ENCODE results near the gene ZBTB7C. TPM values are rescaled to one million over a fixed set of nuclear protein-coding genes. Genes with fewer than 3 reads are reported as not detected.

The ZBTB7C gene
- polyA plus RNA-seq, 1 experiment, result not detected

- POLR2A ChIA-PET, result no interaction called here
Observed at GRCh38 chr18:48250918-48251317, 158.3 kb downstream of the ZBTB7C start.

GRCh38 chr18:48250362-48250907 lies 158.7 kb downstream of the ZBTB7C start:
- no peak overlapping the region for H3K4me3 ChIP-seq (ENCODE audit: low read depth, low read length)
- POLR2A ChIA-PET, result no interaction called here
- peaks cover 7% of the 10 kb centered on the region for H3K27me3 ChIP-seq (ENCODE audit: control insufficient read depth, insufficient read depth, low read length)
- TF ChIP-seq CTCF (IDR thresholded peaks at IDR 0.05; ENCODE audit: insufficient read depth, low read depth, low read length), result no peak
- no peak for DNase-seq (ENCODE audit: low read depth)
- CTCF ChIA-PET, result interaction anchor here (0.6 to 0.9 kb wide), 2 partner anchors 12 to 29 kb away, joined by 3 to 4 read pairs; no protein-coding TSS in a partner anchor
- no peaks in the 10 kb centered on the region for H3K36me3 ChIP-seq (ENCODE audit: control insufficient read depth, insufficient read depth, low read length)

More at GRCh38 chr18:48250918-48251317, 158.3 kb downstream of the ZBTB7C start:
- peaks cover 7% of the 10 kb centered on the region for H3K27me3 ChIP-seq (ENCODE audit: control insufficient read depth, insufficient read depth, low read length)
- no peak for TF ChIP-seq CTCF (IDR thresholded peaks at IDR 0.05; ENCODE audit: insufficient read depth, low read depth, low read length)
- no peak for DNase-seq (ENCODE audit: low read depth)
- H3K36me3 ChIP-seq (ENCODE audit: control insufficient read depth, insufficient read depth, low read length), result no peaks in the 10 kb centered on the region
- no peak overlapping the region for H3K4me3 ChIP-seq (ENCODE audit: low read depth, low read length)
- CTCF ChIA-PET, result interaction anchor here (0.9 kb wide), 1 partner anchor 12 kb away, joined by 4 read pairs; no protein-coding TSS in a partner anchor

- Histone ChIP-seq H3K4me3 (ENCODE audit: low read depth, low read length) (no peak overlapping the region), H3K36me3 (ENCODE audit: control insufficient read depth, insufficient read depth, low read length) (no peaks in the 10 kb centered on the region), H3K27me3 (ENCODE audit: control insufficient read depth, insufficient read depth, low read length) (peaks cover 7% of the 10 kb centered on the region)
- CTCF ChIA-PET, result interaction anchor here (0.6 kb wide), 1 partner anchor 29 kb away, joined by 3 read pairs; no protein-coding TSS in a partner anchor
- no peak for DNase-seq (ENCODE audit: low read depth)
- POLR2A ChIA-PET, result no interaction called here
- no peak for TF ChIP-seq CTCF (IDR thresholded peaks at IDR 0.05; ENCODE audit: insufficient read depth, low read depth, low read length)
Observed at GRCh38 chr18:48249854-48250253, 159.3 kb downstream of the ZBTB7C start.

- Histone ChIP-seq H3K27me3 (ENCODE audit: control insufficient read depth, insufficient read depth, low read length) (no peaks in the 10 kb centered on the region), H3K36me3 (ENCODE audit: control insufficient read depth, insufficient read depth, low read length) (no peaks in the 10 kb centered on the region), H3K4me3 (ENCODE audit: low read depth, low read length) (no peak overlapping the region)
- DNase-seq (ENCODE audit: low read depth), result no peak
- POLR2A ChIA-PET, result no interaction called here
- no peak for TF ChIP-seq CTCF (IDR thresholded peaks at IDR 0.05; ENCODE audit: insufficient read depth, low read depth, low read length)
- CTCF ChIA-PET, result no interaction called here
Observed at GRCh38 chr18:48244530-48244929, 164.7 kb downstream of the ZBTB7C start.

GRCh38 chr18:48238636-48239035 lies 170.5 kb downstream of the ZBTB7C start:
- CTCF ChIA-PET, result interaction anchor here (0.7 to 3.9 kb wide), 3 partner anchors 8 to 30 kb away, joined by 3 to 11 read pairs (median 4); no protein-coding TSS in a partner anchor
- Histone ChIP-seq H3K4me3 (ENCODE audit: low read depth, low read length) (no peak overlapping the region), H3K36me3 (ENCODE audit: control insufficient read depth, insufficient read depth, low read length) (no peaks in the 10 kb centered on the region), H3K27me3 (ENCODE audit: control insufficient read depth, insufficient read depth, low read length) (0 out of 2 replicates have a peak, but pooled peaks cover 3% of the 10 kb centered on the region)
- POLR2A ChIA-PET, result no interaction called here
- DNase-seq (ENCODE audit: low read depth), result no peak
- TF ChIP-seq CTCF (IDR thresholded peaks at IDR 0.05; ENCODE audit: insufficient read depth, low read depth, low read length), result no peak
